ENCODE measurements around the gene GPR153.

GPR153 gene

GRCh38 chr1:6269720-6270400, 9.0 kb upstream of the GPR153 start:
- DNase-seq (ENCODE audit: low spot score) = no peak

- DNase-seq (ENCODE audit: low spot score) = no peak
Observed at GRCh38 chr1:6269296-6269695, 8.4 kb upstream of the GPR153 start.

- DNase-seq (ENCODE audit: low spot score) = no peak
Observed at GRCh38 chr1:6268415-6268814, 7.5 kb upstream of the GPR153 start.

GRCh38 chr1:6267686-6268322, 6.9 kb upstream of the GPR153 start:
- DNase-seq (ENCODE audit: low spot score) = no peak

DNA sequence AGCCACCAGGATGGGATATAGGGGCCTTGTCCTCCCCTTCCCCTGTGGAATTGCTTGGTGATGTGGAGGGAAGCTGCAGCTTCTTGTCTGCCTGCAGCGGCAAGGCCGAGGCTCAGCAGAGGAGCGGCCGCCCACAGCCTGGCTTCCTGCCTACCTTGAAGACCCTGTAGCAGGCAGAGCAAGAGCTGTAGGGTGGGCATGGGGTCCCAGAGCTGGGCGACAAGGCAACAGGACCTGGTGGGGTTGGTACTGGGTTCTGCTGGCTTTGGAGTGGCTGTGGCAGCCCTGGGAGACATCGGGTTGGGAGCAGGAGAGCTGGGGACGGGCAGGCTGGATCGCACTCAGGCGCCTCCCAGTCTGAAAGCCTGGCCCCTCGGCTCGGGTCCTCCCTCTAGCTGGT, 5.7 kb upstream of the GPR153 start:
- no peak for DNase-seq (ENCODE audit: low spot score)

GRCh38 chr1:6265151-6265550, 4.3 kb upstream of the GPR153 start:
- no peak for DNase-seq (ENCODE audit: low spot score)

DNA sequence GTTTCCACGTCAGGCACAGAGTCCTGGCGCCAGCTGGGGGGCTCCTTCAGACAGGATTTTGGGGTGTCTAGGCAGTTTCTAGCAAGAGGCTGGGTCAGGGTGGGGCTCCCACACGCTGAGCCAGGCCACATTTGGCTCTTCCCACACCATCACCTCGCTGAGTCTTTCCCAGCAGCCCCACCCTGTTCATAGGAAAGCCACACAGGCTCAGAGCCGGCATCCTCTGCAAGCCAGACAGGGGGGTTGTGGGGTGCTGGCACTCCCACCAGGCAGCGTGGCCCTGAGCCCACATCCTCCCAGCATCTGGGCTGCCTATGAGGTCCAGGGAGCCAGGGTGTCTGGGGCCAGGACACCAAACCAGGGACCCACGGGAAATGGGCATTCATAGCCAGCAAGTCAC, 2.8 kb upstream of the GPR153 start:
- no peak for DNase-seq (ENCODE audit: low spot score)

- DNase-seq (ENCODE audit: low spot score) = no peak
Observed at GRCh38 chr1:6262555-6263420, 1.9 kb upstream of the GPR153 start.

GRCh38 chr1:6261615-6261995, 707 bp upstream of the GPR153 start:
- DNase-seq (ENCODE audit: low spot score) = no peak

GRCh38 chr1:6260433-6260934, 414 bp downstream of the GPR153 start:
- DNase-seq (ENCODE audit: low spot score) = no peak

GRCh38 chr1:6259491-6260362, 1.2 kb downstream of the GPR153 start:
- no peak for DNase-seq (ENCODE audit: low spot score)

DNA sequence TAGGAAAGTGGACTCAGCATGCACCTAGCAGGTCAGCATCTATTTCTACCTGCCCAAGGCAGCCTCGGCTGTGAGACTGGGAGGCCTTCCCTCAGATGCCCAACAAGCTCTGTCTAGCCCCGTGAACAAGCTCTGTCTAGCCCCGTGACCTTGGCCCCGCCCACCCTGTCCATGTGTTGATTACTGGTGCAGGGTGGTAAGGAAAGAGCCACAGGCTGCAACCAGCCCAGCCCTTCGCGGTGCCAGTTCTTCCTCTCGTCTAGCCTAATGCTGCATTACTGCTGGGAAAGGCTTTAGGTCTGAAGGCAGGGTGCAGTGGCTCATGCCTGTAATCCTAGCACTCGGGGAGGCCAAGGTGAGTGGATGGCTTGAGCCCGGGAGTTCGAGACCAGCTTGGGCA, 2.2 kb downstream of the GPR153 start:
- no peak for DNase-seq (ENCODE audit: low spot score)

GRCh38 chr1:6257541-6258069, 3.3 kb downstream of the GPR153 start:
- DNase-seq (ENCODE audit: low spot score) = no peak

GRCh38 chr1:6256645-6257044, 4.3 kb downstream of the GPR153 start:
- DNase-seq (ENCODE audit: low spot score) = no peak

GRCh38 chr1:6254691-6255090, 6.2 kb downstream of the GPR153 start:
- DNase-seq (ENCODE audit: low spot score) = no peak

- DNase-seq (ENCODE audit: low spot score) = no peak
Observed at GRCh38 chr1:6253380-6253779, 7.5 kb downstream of the GPR153 start.

DNA sequence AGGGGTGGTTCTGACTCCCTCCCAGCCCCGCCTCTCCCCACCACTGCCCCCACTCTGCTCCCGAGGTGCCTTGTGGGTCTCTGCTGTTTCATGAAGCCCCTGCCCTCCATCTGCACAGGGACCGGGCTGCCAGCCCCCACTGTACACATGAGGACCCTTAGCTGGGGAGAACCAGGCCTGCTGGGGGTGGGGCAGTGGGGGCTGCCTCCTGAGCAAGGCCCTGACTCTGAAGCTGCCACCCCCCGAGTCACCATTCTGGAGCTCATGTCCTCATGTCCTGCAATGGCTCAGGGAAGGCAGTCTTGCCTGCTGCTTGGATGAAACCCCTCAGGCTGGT, 8.6 kb downstream of the GPR153 start:
- DNase-seq (ENCODE audit: low spot score) = no peak

DNA sequence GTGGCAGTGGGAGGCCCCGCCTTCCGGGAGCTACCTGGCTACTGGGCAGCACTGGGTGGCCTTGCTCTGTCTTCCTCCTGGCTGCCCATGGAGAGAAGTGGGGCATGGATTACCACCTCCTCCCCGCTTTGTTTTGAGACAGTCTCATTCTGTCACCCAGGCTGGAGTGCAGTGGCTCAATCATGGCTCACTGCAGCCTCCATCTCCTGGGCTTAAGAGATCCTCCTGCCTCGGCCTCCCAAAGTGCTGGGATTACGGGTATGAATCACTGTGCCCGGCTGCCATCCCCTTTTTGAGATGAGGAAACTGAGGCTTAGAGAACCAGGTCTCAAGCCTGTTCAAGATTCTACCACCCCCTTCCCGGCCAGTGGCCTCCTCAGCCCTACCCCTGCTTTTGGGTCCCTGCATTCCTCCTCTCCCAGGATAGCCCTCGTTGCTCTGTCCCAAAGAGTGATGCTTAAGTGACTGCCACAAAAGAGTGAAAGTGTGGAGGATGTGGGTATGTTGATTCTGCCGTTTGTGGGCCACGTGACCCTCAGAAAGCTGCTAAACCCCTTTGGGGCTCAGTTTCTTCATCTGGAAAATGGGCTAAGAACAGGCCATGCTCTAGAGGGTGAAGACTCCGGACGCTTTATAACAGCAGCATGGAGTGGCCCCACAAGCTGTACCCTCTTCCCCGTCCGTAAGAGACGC, 9.1 kb downstream of the GPR153 start:
- DNase-seq (ENCODE audit: low spot score) = no peak

- DNase-seq (ENCODE audit: low spot score) = no peak
Observed at GRCh38 chr1:6251233-6251632, 9.7 kb downstream of the GPR153 start.

GRCh38 chr1:6249739-6250689, 10.9 kb downstream of the GPR153 start:
- DNase-seq (ENCODE audit: low spot score) = no peak
